Body of pancreas (tissue), 4 donors: ENCODE results near the gene APPL2.

Experiments used
- POLR2A ChIP-seq, 3 donors: fragments of 450-650 bp; IDR thresholded peaks; one replicate each; pipeline ENCODE4 v1.6.1; 2016; ENCODE audit warnings: antibody characterized with exemption in 3 of 3, mild to moderate bottlenecking in 2 of 3
- TF ChIP-seq, protein P1 (sequence below), 7 experiments: fragments of 450-650 bp in 4 of 7; fragments of 200-600 bp in 3 of 7; sonication (generic) in 3 of 7; IDR thresholded peaks; one replicate each; pipeline ENCODE4 v1.5.1; 2016 to 2019; ENCODE audit warnings: antibody characterized with exemption in 7 of 7

DNA sequence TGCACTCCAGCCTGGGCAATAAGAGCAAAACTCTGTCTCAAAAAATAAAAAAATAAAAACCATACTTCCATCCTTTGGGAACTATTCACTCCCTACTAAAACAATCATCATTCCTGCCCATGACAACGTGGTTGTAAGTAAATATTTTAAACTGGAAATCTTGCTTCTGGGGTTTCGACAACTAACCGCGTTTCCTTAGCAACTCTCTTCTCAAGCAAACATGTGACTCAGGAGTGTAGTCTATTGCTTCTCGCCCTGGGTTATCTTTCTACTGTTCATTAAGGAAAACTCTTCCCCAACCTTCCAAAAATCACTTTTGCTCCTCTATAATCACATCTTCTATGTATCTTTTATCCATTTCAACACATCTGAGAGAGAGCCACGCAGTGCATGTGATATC, 21.8 kb downstream of the APPL2 start:
- TF ChIP-seq, protein P1, sequence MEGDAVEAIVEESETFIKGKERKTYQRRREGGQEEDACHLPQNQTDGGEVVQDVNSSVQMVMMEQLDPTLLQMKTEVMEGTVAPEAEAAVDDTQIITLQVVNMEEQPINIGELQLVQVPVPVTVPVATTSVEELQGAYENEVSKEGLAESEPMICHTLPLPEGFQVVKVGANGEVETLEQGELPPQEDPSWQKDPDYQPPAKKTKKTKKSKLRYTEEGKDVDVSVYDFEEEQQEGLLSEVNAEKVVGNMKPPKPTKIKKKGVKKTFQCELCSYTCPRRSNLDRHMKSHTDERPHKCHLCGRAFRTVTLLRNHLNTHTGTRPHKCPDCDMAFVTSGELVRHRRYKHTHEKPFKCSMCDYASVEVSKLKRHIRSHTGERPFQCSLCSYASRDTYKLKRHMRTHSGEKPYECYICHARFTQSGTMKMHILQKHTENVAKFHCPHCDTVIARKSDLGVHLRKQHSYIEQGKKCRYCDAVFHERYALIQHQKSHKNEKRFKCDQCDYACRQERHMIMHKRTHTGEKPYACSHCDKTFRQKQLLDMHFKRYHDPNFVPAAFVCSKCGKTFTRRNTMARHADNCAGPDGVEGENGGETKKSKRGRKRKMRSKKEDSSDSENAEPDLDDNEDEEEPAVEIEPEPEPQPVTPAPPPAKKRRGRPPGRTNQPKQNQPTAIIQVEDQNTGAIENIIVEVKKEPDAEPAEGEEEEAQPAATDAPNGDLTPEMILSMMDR (IDR thresholded peaks at IDR 0.05) = no peak
- TF ChIP-seq POLR2A (IDR thresholded peaks at IDR 0.05) = no peak
